H9 (cell line): Measurements from ENCODE around the gene GRID1. TPM values are rescaled to one million over a fixed set of nuclear protein-coding genes. Genes with fewer than 3 reads are reported as not detected.

ENCODE experiments used
- DNase-seq: peaks from one replicate; pipeline ENCODE4 v3.0.0-alpha.2; 2017
- H2AFZ ChIP-seq: one replicate; pipeline ENCODE4 v1.6.1; 2013; ENCODE audit warnings: mild to moderate bottlenecking, low read length, control low read depth, moderate library complexity
- H2AK5ac ChIP-seq: 2 replicates; pipeline ENCODE4 v1.6.1; 2013; ENCODE audit warnings: low read length, control low read depth, mixed read lengths; ENCODE audit not compliant: insufficient read length
- H2BK120ac ChIP-seq: one replicate; pipeline ENCODE4 v1.6.1; 2013; ENCODE audit warnings: low read depth, mild to moderate bottlenecking, low read length, control low read depth, inconsistent platforms; ENCODE audit not compliant: poor library complexity, severe bottlenecking
- H2BK12ac ChIP-seq: 2 replicates; pipeline ENCODE4 v1.6.1; 2013; ENCODE audit warnings: low read length, control low read depth, mixed read lengths, low read depth; ENCODE audit not compliant: insufficient read length
- H2BK15ac ChIP-seq: 2 replicates; pipeline ENCODE4 v1.6.1; 2013; ENCODE audit warnings: low read depth, low read length, control low read depth
- H2BK20ac ChIP-seq: one replicate; pipeline ENCODE4 v1.6.1; 2013; ENCODE audit warnings: low read depth, mild to moderate bottlenecking, low read length, control low read depth, inconsistent platforms; ENCODE audit not compliant: poor library complexity, severe bottlenecking
- H2BK5ac ChIP-seq: 2 replicates; pipeline ENCODE4 v1.6.1; 2013; ENCODE audit warnings: low read length, control low read depth, mixed read lengths; ENCODE audit not compliant: insufficient read length
- H3K14ac ChIP-seq: 2 replicates; pipeline ENCODE4 v1.6.1; 2013; ENCODE audit warnings: low read length, control low read depth; ENCODE audit not compliant: insufficient read depth
- H3K18ac ChIP-seq: 2 replicates; pipeline ENCODE4 v1.6.1; 2013; ENCODE audit warnings: low read depth, mild to moderate bottlenecking, mixed read lengths, low read length, control low read depth; ENCODE audit not compliant: insufficient read length
- H3K23ac ChIP-seq: 2 replicates; pipeline ENCODE4 v1.6.1; 2013; ENCODE audit warnings: low read length, control low read depth, mixed read lengths, low read depth; ENCODE audit not compliant: insufficient read length
- H3K23me2 ChIP-seq: 2 replicates; pipeline ENCODE4 v1.6.1; 2013; ENCODE audit warnings: low read depth, mild to moderate bottlenecking, mixed read lengths, low read length, control low read depth; ENCODE audit not compliant: insufficient read length, poor library complexity, severe bottlenecking
- H3K27ac ChIP-seq: 2 replicates; pipeline ENCODE4 v1.5.1; 2013; ENCODE audit warnings: low read length, control low read depth, mixed read lengths, low read depth; ENCODE audit not compliant: insufficient read length
- H3K27me3 ChIP-seq: 2 replicates; pipeline ENCODE4 v1.6.1; 2013; ENCODE audit warnings: low read length, control low read depth, inconsistent platforms; ENCODE audit not compliant: insufficient read depth
- H3K4ac ChIP-seq: 2 replicates; pipeline ENCODE4 v1.6.1; 2013; ENCODE audit warnings: low read depth, mild to moderate bottlenecking, control low read depth, inconsistent platforms, low read length, moderate library complexity
- H3K4me1 ChIP-seq: 2 replicates; pipeline ENCODE4 v1.6.1; 2013; ENCODE audit warnings: low read length, control low read depth, inconsistent platforms; ENCODE audit not compliant: insufficient read depth
- H3K4me2 ChIP-seq: 2 replicates; pipeline ENCODE4 v1.6.1; 2013; ENCODE audit warnings: low read length, control low read depth, mixed read lengths; ENCODE audit not compliant: insufficient read length, insufficient read depth
- H3K56ac ChIP-seq: 2 replicates; pipeline ENCODE4 v1.6.1; 2013; ENCODE audit warnings: low read depth, mild to moderate bottlenecking, mixed read lengths, low read length, control low read depth; ENCODE audit not compliant: insufficient read length
- H3K79me1 ChIP-seq: 2 replicates; pipeline ENCODE4 v1.6.1; 2013; ENCODE audit warnings: low read depth, mild to moderate bottlenecking, moderate library complexity, low read length, control low read depth, inconsistent platforms; ENCODE audit not compliant: insufficient read depth, poor library complexity, severe bottlenecking
- H3K79me2 ChIP-seq: 2 replicates; pipeline ENCODE4 v1.6.1; 2013; ENCODE audit warnings: low read length, control low read depth, inconsistent platforms; ENCODE audit not compliant: insufficient read depth
- H3K9ac ChIP-seq: 2 replicates; pipeline ENCODE4 v1.6.1; 2013; ENCODE audit warnings: low read length, control low read depth, mixed read lengths; ENCODE audit not compliant: insufficient read length; ENCODE audit errors: extremely low read depth
- H3K9me3 ChIP-seq: one replicate; pipeline ENCODE4 v1.6.1; 2013; ENCODE audit warnings: low read depth, low read length, inconsistent platforms; ENCODE audit not compliant: control insufficient read depth
- H3T11ph ChIP-seq: one replicate; pipeline ENCODE4 v1.6.1; 2013; ENCODE audit warnings: mild to moderate bottlenecking, low read length, control low read depth, inconsistent platforms
- H4K20me1 ChIP-seq: one replicate; pipeline ENCODE4 v1.6.1; 2013; ENCODE audit not compliant: control insufficient read depth, insufficient read length, insufficient read depth
- H4K5ac ChIP-seq: 2 replicates; pipeline ENCODE4 v1.6.1; 2013; ENCODE audit warnings: low read depth, mild to moderate bottlenecking, mixed read lengths, low read length, control low read depth; ENCODE audit not compliant: insufficient read length
- H4K8ac ChIP-seq: replicated peaks from 2 replicates; pipeline ENCODE4 v1.6.1; 2013; ENCODE audit warnings: low read length, control low read depth, mixed read lengths, low read depth; ENCODE audit not compliant: insufficient read length
- H4K91ac ChIP-seq: 2 replicates; pipeline ENCODE4 v1.6.1; 2013; ENCODE audit warnings: low read depth, mild to moderate bottlenecking, moderate library complexity, mixed read lengths, low read length, control low read depth; ENCODE audit not compliant: insufficient read length
- H3K27ac Mint-ChIP-seq, 3 experiments: 2 replicates in 2 of 3; 3 replicates in 1 of 3; pipeline ENCODE4 v1.8.0; 2020 to 2021; ENCODE audit warnings: mixed read lengths in 3 of 3, mild to moderate bottlenecking in 1 of 3, moderate library complexity in 1 of 3
- H3K27me3 Mint-ChIP-seq: 2 replicates; pipeline ENCODE4 v1.8.0; 2021; ENCODE audit warnings: low read depth, mild to moderate bottlenecking, moderate library complexity, mixed read lengths
- H3K36me3 Mint-ChIP-seq, 3 experiments: 2 replicates in 2 of 3; 3 replicates in 1 of 3; pipeline ENCODE4 v1.8.0; 2020 to 2021; ENCODE audit warnings: low read depth in 3 of 3, mixed read lengths in 3 of 3; ENCODE audit not compliant: insufficient read depth in 1 of 3
- H3K4me1 Mint-ChIP-seq, 2 experiments: 2 replicates each; pipeline ENCODE4 v1.8.0; 2020; ENCODE audit warnings: mixed read lengths in 2 of 2
- H3K4me3 Mint-ChIP-seq, 2 experiments: 2 replicates in 1 of 2; 3 replicates in 1 of 2; pipeline ENCODE4 v1.8.0; 2020 to 2021; ENCODE audit warnings: mild to moderate bottlenecking in 2 of 2, mixed read lengths in 2 of 2, moderate library complexity in 1 of 2
- H3K9me3 Mint-ChIP-seq, 2 experiments: 2 replicates in 1 of 2; 3 replicates in 1 of 2; pipeline ENCODE4 v1.8.0; 2020; ENCODE audit warnings: mild to moderate bottlenecking in 2 of 2, mixed read lengths in 2 of 2, moderate library complexity in 1 of 2
- WGBS: extraction: QIAGEN DNeasy Blood & Tissue Kit; methylation state at CpG from one replicate; pipeline ENCODE4 v1.1.7; 2013; ENCODE audit warnings: missing lambda C conversion rate, low lambda C conversion rate, mixed read lengths; ENCODE audit not compliant: insufficient read length; ENCODE audit errors: extremely low coverage; 5-methylcytosine and 5-hydroxymethylcytosine counted together
- total RNA-seq: library from RNA; stranded (reverse); gene quantifications from 2 replicates; pipeline ENCODE4 v1.2.1, GENCODE V29; 2021
- TF ChIP-seq, protein P1 (sequence below): fragments of 200-600 bp; sonication (generic); conservative IDR thresholded peaks from 3 replicates; pipeline ENCODE4 v1.8.0; 2021; ENCODE audit warnings: antibody characterized with exemption, mild to moderate bottlenecking

The GRID1 gene
- total RNA-seq, 1 experiment from 2014 or later = 0.35 TPM

DNA sequence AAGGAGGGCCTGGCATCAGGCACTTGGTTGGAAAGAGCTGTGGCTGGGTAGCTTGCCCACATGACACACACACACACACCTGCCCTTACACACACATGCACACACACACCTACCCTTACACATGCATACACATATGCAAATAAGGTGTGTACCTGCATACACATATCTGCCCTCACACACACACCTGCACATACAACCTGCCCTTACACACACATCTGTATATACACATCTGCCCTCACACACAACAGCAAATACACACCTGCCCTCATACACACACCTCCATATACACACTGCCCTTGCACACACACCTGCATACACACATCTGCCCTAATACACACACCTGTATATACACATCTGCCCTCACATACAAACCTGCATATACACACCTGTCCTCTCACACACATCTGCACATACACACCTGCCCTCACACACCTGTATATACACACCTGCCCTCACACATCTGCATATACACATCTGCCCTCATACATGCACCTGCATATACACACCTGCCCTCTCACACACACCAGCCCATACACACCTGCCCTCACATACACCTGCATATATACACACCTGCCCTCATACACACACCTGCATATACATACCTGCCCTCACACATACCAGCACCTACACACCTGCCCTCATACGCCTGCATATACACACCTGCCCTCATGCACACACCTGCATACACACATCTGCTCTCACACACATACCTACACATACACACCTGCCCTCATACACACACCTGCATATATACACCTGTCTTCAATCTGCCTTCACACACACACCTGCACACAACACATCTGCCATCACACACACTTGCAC is 82.9 kb downstream of the GRID1 start:
- no peak overlapping the region for H3K27ac ChIP-seq
- Mint-ChIP-seq H3K4me3 (no peak overlapping the region), H3K9me3 (peaks cover 8 to 24% of the 10 kb centered on the region in 2 experiments; a peak in 4 of 5 replicates), H3K27ac (no peak overlapping the region; a peak in 2 of 7 replicates), H3K36me3 (peaks cover 0 to 2% (median 1%) of the 10 kb centered on the region in 3 experiments; a peak in 4 of 7 replicates), H3K27me3 (peaks cover 6% of the 10 kb centered on the region), H3K4me1 (0 out of 4 replicates have a peak, but pooled peaks cover 0 to 2% of the 10 kb centered on the region in 2 experiments)
- TF ChIP-seq, protein P1, sequence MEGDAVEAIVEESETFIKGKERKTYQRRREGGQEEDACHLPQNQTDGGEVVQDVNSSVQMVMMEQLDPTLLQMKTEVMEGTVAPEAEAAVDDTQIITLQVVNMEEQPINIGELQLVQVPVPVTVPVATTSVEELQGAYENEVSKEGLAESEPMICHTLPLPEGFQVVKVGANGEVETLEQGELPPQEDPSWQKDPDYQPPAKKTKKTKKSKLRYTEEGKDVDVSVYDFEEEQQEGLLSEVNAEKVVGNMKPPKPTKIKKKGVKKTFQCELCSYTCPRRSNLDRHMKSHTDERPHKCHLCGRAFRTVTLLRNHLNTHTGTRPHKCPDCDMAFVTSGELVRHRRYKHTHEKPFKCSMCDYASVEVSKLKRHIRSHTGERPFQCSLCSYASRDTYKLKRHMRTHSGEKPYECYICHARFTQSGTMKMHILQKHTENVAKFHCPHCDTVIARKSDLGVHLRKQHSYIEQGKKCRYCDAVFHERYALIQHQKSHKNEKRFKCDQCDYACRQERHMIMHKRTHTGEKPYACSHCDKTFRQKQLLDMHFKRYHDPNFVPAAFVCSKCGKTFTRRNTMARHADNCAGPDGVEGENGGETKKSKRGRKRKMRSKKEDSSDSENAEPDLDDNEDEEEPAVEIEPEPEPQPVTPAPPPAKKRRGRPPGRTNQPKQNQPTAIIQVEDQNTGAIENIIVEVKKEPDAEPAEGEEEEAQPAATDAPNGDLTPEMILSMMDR = no peak
- no peaks in the 10 kb centered on the region for H3K9me3 ChIP-seq
- no peak overlapping the region for H3T11ph ChIP-seq
- no peaks in the 10 kb centered on the region for H4K20me1 ChIP-seq
- no peak overlapping the region for H2BK12ac ChIP-seq
- H3K79me1 ChIP-seq = no peaks in the 10 kb centered on the region
- H3K23me2 ChIP-seq = no peaks in the 10 kb centered on the region
- no peaks in the 10 kb centered on the region for H3K4me1 ChIP-seq
- no peak overlapping the region for H2AK5ac ChIP-seq
- no peak overlapping the region for H2BK5ac ChIP-seq
- no peak overlapping the region for H2BK20ac ChIP-seq
- H3K18ac ChIP-seq = no peak overlapping the region
- H3K14ac ChIP-seq = no peak overlapping the region
- DNase-seq = peak; percentile 10
- H4K5ac ChIP-seq = no peak overlapping the region
- H3K79me2 ChIP-seq = no peaks in the 10 kb centered on the region
- no CpG with 5 or more reads among the region's 1 CpG for WGBS
- H3K4ac ChIP-seq = no peak overlapping the region
- H2BK15ac ChIP-seq = no peak overlapping the region
- H4K91ac ChIP-seq = no peak overlapping the region
- no peak overlapping the region for H2BK120ac ChIP-seq
- no peak overlapping the region for H3K23ac ChIP-seq
- no peaks in the 10 kb centered on the region for H3K27me3 ChIP-seq
- no peak overlapping the region for H3K4me2 ChIP-seq
- H3K56ac ChIP-seq = no peak overlapping the region
- H3K9ac ChIP-seq = no peak overlapping the region
- H4K8ac ChIP-seq = no peak overlapping the region
- no peak overlapping the region for H2AFZ ChIP-seq
